Mesodermal cell (in vitro differentiated cells): ENCODE data around the gene STK10.

Experiments
- H3K27ac ChIP-seq: 2 replicates; pipeline ENCODE4 v1.7.0; 2013; ENCODE audit warnings: mild to moderate bottlenecking, low read depth, low read length, moderate library complexity; ENCODE audit not compliant: severe bottlenecking
- H3K36me3 ChIP-seq: 2 replicates; pipeline ENCODE4 v1.7.1; 2013; ENCODE audit warnings: mild to moderate bottlenecking, low read length, moderate library complexity; ENCODE audit not compliant: control insufficient read depth, insufficient read depth
- H3K4me1 ChIP-seq: one replicate; pipeline ENCODE4 v1.7.1; 2013; ENCODE audit warnings: mild to moderate bottlenecking, low read length; ENCODE audit not compliant: insufficient read depth, control insufficient read depth, poor library complexity, severe bottlenecking
- H3K4me3 ChIP-seq: 2 replicates; pipeline ENCODE4 v1.7.0; 2013; ENCODE audit warnings: low read length, control low read depth, mild to moderate bottlenecking; ENCODE audit not compliant: insufficient read depth, poor library complexity, severe bottlenecking; ENCODE audit errors: extremely low read depth
- H3K9me3 ChIP-seq: 2 replicates; pipeline ENCODE4 v1.7.1; 2013; ENCODE audit warnings: mild to moderate bottlenecking, low read length, moderate library complexity; ENCODE audit not compliant: control insufficient read depth
- WGBS, 2 experiments: methylation state at CpG; one replicate each; pipeline ENCODE4 v1.1.5; 2013; ENCODE audit warnings: missing lambda C conversion rate in 2 of 2; ENCODE audit not compliant: insufficient coverage in 2 of 2; 5-methylcytosine and 5-hydroxymethylcytosine counted together

Gene STK10

DNA sequence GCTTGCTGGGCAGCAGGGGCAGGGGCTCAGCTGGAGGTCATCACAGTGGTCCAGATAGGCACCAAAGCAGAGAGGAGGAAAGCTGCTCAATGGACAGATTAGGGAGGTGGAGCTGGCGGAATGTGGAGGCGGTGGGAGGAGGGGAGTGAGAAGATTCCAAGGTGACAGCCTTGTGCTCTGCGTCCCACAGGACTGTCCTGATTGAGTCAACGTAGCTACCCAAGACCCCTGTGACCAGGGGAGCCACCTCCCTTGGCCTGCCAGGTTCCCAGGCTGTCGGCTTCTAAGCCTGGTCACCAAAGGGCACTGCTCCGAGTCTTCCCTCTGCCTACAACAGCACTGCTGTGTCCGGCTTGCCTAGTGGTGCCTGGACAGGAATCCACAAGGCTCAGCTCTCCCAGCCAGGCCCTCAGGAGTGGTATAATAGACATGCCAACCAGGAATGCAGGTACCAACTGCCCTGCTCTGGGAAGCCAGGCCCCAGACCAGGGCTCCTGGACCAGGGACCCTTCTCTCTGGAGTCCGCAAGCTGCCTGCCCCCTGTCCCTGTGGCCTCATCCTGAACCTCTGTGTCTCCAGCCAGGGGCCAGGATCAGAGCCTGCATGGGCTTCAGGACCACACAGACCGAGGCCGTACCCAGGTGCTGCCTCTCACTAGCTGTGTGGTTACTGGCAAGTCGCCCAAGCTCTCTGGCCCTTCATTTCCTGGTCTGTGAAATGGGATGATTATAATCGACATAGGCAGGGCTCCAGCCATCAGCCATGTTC, 67.9 kb downstream of the STK10 start:
- peaks cover 10% of the 10 kb centered on the region for H3K4me1 ChIP-seq
- no peak overlapping the region for H3K4me3 ChIP-seq
- H3K9me3 ChIP-seq: no peaks in the 10 kb centered on the region
- peaks cover 59% of the 10 kb centered on the region for H3K36me3 ChIP-seq
- WGBS, 2 experiments: 78 to 80% methylated on average over 10 to 12 of the region's 12 CpGs
- H3K27ac ChIP-seq: no peak overlapping the region

DNA sequence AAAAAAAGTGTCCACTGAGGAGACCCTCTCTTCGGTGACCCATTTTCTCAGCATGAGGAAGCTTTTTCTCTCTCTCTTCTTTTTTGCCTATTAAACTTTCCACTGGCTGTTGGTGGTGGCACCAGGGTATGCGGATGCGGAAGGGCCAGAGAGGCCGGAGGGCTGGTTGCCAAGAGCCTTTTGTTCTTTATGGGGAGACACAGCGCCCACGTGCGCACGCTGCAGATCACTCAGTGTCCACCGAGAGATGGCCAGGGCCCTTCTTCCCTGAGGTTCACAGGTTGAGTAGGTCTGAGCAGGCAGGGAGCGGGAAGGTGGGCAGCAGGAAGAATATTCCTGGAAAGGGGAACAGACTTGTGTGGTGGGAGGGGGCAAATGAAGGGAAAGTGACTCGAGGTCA, 69.1 kb downstream of the STK10 start:
- Histone ChIP-seq H3K9me3 (no peaks in the 10 kb centered on the region), H3K4me1 (peaks cover 10% of the 10 kb centered on the region), H3K27ac (no peak overlapping the region), H3K4me3 (no peak overlapping the region), H3K36me3 (peaks cover 56% of the 10 kb centered on the region)
- 93 to 96% methylated on average over 10 of the region's 11 CpGs for WGBS, 2 experiments

DNA sequence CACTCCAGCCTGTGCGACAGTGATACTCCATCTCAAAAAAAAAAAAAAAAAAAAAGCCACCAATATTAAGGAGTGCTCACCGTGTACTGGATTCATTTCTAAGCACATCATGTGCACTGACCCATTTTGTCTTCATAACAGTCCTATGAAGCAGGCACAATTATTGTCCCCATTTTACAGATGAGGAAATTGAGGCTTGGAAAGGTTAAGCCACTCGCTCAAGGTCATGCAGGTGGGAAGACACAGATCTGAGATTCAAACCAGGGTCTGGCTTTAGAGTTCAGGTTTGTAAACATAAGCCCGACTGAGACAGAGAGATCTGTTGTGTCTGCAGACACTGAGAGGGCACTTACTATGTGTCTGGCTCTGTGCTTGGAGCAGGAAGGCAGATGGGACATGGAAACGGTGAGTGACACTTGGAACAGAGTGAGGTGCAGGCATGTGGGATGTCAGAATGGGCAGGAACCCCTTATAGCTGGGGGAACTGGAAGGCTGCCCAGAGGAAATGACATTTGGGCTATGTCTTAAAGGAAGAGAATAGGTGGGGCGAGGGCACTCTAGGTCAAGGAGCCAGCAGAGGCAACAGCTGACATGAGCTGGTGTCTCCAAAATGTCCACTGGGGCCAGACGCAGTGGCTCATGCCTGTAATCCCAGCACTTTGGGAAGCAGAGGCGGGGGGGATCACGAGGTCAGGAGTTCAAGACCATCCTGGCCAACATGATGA, 69.9 kb downstream of the STK10 start:
- Histone ChIP-seq H3K36me3 (peaks cover 53% of the 10 kb centered on the region), H3K9me3 (no peaks in the 10 kb centered on the region), H3K4me1 (peaks cover 5% of the 10 kb centered on the region), H3K4me3 (no peak overlapping the region), H3K27ac (no peak overlapping the region)
- WGBS, 2 experiments: 95 to 96% methylated on average over 7 to 8 of the region's 9 CpGs

DNA sequence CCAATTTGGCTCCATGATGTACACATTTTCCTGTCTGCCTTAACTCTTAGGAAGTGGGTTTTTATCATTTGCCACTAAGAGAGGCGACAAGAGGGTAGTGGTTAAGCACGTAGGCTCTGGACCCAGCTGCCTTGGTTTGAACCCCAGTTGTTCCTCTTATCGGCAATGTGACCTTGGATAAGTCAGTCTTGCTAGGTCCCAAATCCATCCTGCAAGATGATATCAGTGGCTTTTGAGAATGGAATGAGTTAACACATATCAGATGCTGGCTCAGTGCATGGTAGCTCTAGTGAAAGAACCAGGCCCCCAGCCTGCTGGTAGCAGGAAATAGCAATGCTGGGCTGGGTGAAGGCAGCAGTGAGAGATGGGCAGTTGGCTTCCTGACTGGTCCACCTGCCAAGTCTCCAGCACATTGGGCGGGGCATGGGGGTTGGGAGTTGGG, 72.5 kb downstream of the STK10 start:
- H3K9me3 ChIP-seq: no peaks in the 10 kb centered on the region
- WGBS, 2 experiments: 87 to 98% methylated on average over 4 of the region's 4 CpGs
- no peak overlapping the region for H3K27ac ChIP-seq

DNA sequence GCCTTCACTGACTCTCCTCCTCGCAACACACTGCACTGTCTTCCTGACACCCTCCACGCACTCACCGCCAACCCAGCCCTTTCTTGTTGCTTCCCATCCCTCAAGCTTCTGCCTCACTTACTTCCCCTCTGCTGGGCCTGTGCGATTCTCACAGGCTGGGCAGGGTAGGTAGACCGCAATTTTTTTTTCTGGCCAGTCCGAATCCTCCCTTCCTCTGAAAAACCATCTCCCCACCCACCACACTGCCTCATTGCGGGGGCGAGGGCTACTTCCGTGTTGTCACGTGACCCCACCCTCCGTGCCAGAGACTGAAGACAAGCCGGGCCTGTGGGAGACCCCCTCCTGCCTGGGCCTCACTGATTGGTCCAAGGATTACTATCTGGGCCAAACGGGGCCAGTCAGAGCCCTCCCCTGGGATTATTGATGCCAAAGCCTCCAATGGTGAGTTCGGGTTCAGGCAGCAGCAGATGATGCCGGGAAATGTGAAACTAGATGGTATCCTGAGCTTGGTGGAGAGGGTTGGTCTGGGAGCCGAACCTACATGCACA, 73.1 kb downstream of the STK10 start:
- Histone ChIP-seq H3K4me3 (no peak overlapping the region), H3K27ac (no peak overlapping the region), H3K4me1 (peaks cover 23% of the 10 kb centered on the region), H3K9me3 (no peaks in the 10 kb centered on the region), H3K36me3 (peaks cover 52% of the 10 kb centered on the region)
- 96 to 97% methylated on average over 15 to 16 of the region's 16 CpGs for WGBS, 2 experiments

More for the DNA sequence above, 72.5 kb downstream of the STK10 start:
- Histone ChIP-seq H3K4me3 (no peak overlapping the region), H3K36me3 (peaks cover 52% of the 10 kb centered on the region), H3K4me1 (peaks cover 20% of the 10 kb centered on the region)

DNA sequence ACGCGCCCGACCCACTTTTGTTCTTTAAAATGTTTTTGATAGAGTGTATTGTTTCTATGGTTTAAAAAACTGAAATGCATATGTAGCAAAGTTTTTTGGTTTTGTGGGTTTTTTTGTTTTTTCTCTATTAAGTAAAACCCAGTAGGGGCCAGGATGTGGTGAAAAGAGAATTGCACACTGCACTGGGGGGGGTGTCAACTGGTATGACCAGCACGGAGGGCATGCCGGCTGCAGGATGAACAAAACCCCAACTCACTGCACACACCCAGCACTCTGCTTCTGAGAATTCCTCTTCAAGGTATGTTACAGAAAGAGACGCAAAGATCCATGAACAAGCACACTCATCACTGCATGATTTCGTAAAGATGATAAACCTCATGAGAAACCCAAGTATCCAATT, 75.0 kb downstream of the STK10 start:
- H3K9me3 ChIP-seq: no peaks in the 10 kb centered on the region

DNA sequence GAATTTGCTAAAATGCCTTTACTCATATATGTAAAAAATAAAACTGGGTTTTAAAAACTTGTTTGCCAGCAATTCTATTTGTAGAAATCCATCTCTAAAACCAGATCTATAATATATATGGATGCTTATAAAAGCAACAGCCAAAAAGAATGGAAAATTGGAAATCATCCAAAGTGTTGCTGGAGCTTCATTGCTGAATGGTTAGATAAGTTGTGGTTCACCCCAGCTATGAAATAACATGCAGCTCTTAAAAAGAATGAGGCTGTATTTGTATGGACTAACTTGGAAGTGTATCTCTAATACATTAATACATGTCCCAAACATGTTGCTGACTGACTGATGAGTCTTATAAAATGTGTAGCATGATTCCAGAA, 76.2 kb downstream of the STK10 start:
- peaks cover 44% of the 10 kb centered on the region for H3K4me1 ChIP-seq
- H3K4me3 ChIP-seq: no peak overlapping the region
- peaks cover 36% of the 10 kb centered on the region for H3K36me3 ChIP-seq
- H3K27ac ChIP-seq: peak overlapping the region; percentile 33
- H3K9me3 ChIP-seq: no peaks in the 10 kb centered on the region

More for the DNA sequence above, 75.0 kb downstream of the STK10 start:
- no peak overlapping the region for H3K27ac ChIP-seq
- WGBS, 2 experiments: 100% methylated on average over 4 of the region's 7 CpGs
- H3K4me3 ChIP-seq: no peak overlapping the region
- H3K4me1 ChIP-seq: peaks cover 35% of the 10 kb centered on the region
- H3K36me3 ChIP-seq: peaks cover 48% of the 10 kb centered on the region

DNA sequence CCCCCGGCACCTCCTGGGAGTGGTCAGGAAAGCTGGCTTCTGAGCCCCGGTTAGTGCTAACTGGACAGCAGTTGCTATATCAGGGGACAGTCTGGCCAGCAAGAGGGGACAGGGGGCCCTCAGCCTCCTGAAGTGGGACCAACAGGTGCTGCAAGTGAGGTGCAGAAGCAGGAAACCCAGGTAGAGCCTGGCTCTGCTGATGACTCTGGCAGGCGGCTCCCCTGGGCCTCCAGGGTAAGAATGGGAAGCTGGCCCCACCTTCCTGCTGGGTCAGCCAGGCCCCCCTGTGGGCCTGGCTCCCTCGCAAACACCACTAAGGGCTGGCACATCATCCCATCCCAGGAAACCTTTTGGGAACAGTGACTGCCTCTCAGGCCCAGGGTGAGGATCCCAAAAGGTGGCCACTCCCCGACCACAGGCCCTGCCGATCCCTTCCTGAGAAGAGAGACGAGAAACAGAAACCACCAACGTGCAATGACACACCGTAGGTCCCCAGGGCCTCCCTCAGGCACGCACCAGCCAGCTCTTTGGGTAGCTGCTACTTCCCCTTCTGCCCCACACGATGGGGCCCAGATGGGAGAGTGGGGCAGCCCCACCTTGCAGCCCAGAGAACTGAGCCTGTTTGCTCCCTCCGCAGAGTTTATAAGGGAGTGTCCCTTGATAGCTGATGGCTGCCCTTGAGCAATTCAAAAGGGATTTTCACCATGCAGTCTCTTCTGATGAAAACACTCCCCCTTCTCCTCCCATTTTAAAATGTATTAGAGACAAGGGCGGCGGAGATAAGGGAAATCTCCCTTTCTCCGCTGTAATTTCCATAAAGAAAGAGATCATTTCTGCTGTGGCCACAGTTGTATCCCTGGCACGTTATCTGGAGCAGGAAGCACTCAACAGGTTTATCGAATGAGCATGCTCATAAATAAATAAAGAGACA, 76.8 kb downstream of the STK10 start:
- Histone ChIP-seq H3K36me3 (peaks cover 32% of the 10 kb centered on the region), H3K4me3 (no peak overlapping the region), H3K9me3 (no peaks in the 10 kb centered on the region), H3K27ac (peak overlapping the region; percentile 33), H3K4me1 (peaks cover 44% of the 10 kb centered on the region)
- 71 to 72% methylated on average over 13 to 14 of the region's 17 CpGs for WGBS, 2 experiments

DNA sequence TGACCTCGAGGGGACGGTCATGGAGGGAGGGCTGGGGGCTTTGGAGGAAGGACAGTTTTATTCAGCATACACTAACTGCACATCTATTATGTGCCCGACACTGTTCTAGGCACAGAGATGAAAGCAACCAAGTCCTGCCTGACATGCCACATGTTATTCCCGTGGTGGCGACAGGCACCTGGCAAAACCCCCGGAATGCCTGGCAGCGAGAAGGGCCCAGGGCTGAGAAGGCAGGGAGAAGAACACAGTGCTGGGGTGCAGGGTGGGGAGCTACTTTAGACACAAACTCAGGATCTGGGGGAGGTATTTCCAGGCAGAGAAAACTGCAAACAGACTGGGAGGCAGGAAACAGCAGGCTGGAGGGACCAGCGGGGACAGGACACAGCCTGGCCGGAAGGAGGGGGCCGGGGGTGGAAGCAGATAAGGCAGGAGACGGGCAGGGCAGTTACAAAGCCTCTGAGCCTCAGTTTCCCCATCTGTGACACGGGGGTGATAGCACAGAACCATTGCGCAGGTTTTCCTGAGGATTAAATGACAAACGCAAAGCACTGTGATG, 77.7 kb downstream of the STK10 start:
- no peak overlapping the region for H3K4me3 ChIP-seq
- H3K9me3 ChIP-seq: no peaks in the 10 kb centered on the region
- no peak overlapping the region for H3K27ac ChIP-seq
- 90 to 94% methylated on average over 12 of the region's 14 CpGs for WGBS, 2 experiments
- peaks cover 31% of the 10 kb centered on the region for H3K36me3 ChIP-seq
- H3K4me1 ChIP-seq: peaks cover 44% of the 10 kb centered on the region

DNA sequence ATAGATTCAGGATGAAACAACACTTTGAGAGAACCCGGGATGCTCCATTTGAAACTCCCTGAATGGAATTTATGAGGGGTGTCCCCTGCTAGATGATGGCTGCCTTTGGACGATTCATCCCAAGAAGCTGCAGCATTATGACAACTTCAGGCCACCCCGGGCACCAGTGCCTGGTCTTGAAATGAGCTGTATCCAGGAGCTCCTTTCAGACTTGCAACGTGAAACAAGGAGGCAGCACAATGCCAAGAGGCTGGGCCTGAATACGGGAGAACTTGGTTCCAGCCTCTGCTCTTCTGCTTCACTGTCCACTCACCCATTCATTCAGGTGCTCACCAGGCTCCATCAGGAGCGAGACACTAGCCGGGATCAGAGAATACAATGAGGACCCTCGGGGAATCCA, 78.3 kb downstream of the STK10 start:
- no peak overlapping the region for H3K27ac ChIP-seq
- H3K9me3 ChIP-seq: no peaks in the 10 kb centered on the region
- WGBS, 2 experiments: 82 to 83% methylated on average over 5 of the region's 8 CpGs
- no peak overlapping the region for H3K4me3 ChIP-seq
- H3K36me3 ChIP-seq: peaks cover 31% of the 10 kb centered on the region
- peaks cover 49% of the 10 kb centered on the region for H3K4me1 ChIP-seq
